Psoas muscle (tissue), 8 donors: ENCODE measurements around the gene HOXA11. TPM values are rescaled to one million over a fixed set of nuclear protein-coding genes. Genes with fewer than 3 reads are reported as not detected.

ENCODE experiments used
- ATAC-seq, 4 donors: fragments of 200-7000 bp; cut with Tn5 transposase; one replicate each; pipeline ENCODE4 v1.9.1; 2020; ENCODE audit warnings: moderate library complexity in 3 of 4, mild to moderate bottlenecking in 2 of 4
- DNase-seq, 2 donors: peaks; one replicate each; pipeline ENCODE4 v3.0.0-alpha.2; 2020
- H3K27ac ChIP-seq: fragments of 200-600 bp; one replicate; pipeline ENCODE4 v1.8.0; 2022
- H3K27me3 ChIP-seq, 3 donors: fragments of 200-600 bp in 1 of 3; one replicate each; pipeline versions ENCODE4 v1.6.1 to v1.8.0; 2013 to 2022; ENCODE audit warnings: low read length in 2 of 3, mild to moderate bottlenecking in 2 of 3, moderate library complexity in 1 of 3; ENCODE audit not compliant: insufficient read depth in 3 of 3
- H3K36me3 ChIP-seq, 2 donors: fragments of 200-600 bp in 1 of 2; one replicate each; pipeline versions ENCODE4 v1.6.1 to v1.8.0; 2013 to 2022; ENCODE audit warnings: low read depth in 1 of 2, mild to moderate bottlenecking in 1 of 2, moderate library complexity in 1 of 2; ENCODE audit not compliant: insufficient read depth in 1 of 2
- H3K4me1 ChIP-seq: fragments of 200-600 bp; one replicate; pipeline ENCODE4 v1.8.0; 2022
- H3K4me3 ChIP-seq: fragments of 200-600 bp; one replicate; pipeline ENCODE4 v1.8.0; 2022; ENCODE audit warnings: mild to moderate bottlenecking
- H3K9me3 ChIP-seq: fragments of 200-600 bp; one replicate; pipeline ENCODE4 v1.8.0; 2022
- CTCF ChIP-seq: fragments of 200-600 bp; IDR thresholded peaks from one replicate; pipeline ENCODE4 v1.8.0; 2022; ENCODE audit warnings: antibody characterized with exemption
- WGBS, 3 donors: extraction: QIAGEN DNeasy Blood & Tissue Kit; methylation state at CpG; one replicate each; pipeline versions ENCODE4 v1.1.6 to v1.1.7; 2013; 5-methylcytosine and 5-hydroxymethylcytosine counted together
- intact Hi-C, 2 donors: fragments of 100-400 bp; cut with DNase I; formaldehyde crosslinking; loops; one replicate each; pipeline versions ENCODE4 v1.11.0 to v1.14.2; 2022
- polyA plus RNA-seq, 3 donors: library from polyadenylated mRNA; stranded (reverse); fragments of 200-250 nt; gene quantifications; one replicate each; pipeline ENCODE4 v1.2.3, GENCODE V29; 2013
- total RNA-seq, 4 donors: library from RNA; stranded (reverse); fragmentation: NEBNext Ultra II Directional in 2 of 4; extraction: Animal tissue kit (Norgen Biotek cat#: 25700) in 2 of 4; gene quantifications; one replicate each; pipeline versions ENCODE4 v1.2.1 to v1.2.4, GENCODE V29; 2021 to 2023
- donor health status: healthy with polysubstance abuse.
- donor health status: DM: no; HTN: no; CAD: no; lungs with moderate emphysema.
- donor health status: Bipolar disorder and iron deficiency.
- donor health status: healthy.
- donor health status: DM: yes; HTN: yes; CAD: no.
- donor health status: DM: no; HTN: no; CAD: no.
- donor health status: DM: no; HTN: no; CAD: no.
- donor health status: DM: yes; HTN: yes; CAD: no.

Gene HOXA11
- total and polyA plus RNA-seq, 7 donors = 0.08 to 1.1 (median 0.57) TPM; not detected in 3

GRCh38 chr7:27151341-27151930, 33.6 kb downstream of the HOXA11 start:
- peaks cover 34% of the 10 kb centered on the region for H3K4me1 ChIP-seq
- no peaks in the 10 kb centered on the region for H3K36me3 ChIP-seq
- TF ChIP-seq CTCF = no peak
- intact Hi-C loops = loop anchor here in 1 of 2 donors (10.0 kb wide), 1 partner anchor 1267 kb away; no protein-coding TSS in a partner anchor
- 6 to 9% (median 6%) methylated on average over 26 to 27 of the region's 27 CpGs for WGBS, 3 donors
- H3K4me3 ChIP-seq = peak overlapping the region; percentile 75
- ATAC-seq (no peak), DNase-seq (no peak)
- peak overlapping the region; percentile 84 for H3K27ac ChIP-seq
- H3K9me3 ChIP-seq = no peaks in the 10 kb centered on the region
- H3K27me3 ChIP-seq = no peaks in the 10 kb centered on the region

GRCh38 chr7:27150568-27151340, 34.3 kb downstream of the HOXA11 start:
- H3K9me3 ChIP-seq = no peaks in the 10 kb centered on the region
- DNase-seq (peak; percentile 84 to 93), ATAC-seq (peak; percentile 73 to 81 (median 75))
- no peaks in the 10 kb centered on the region for H3K27me3 ChIP-seq
- H3K4me1 ChIP-seq = peaks cover 35% of the 10 kb centered on the region
- 0 to 1% (median 1%) methylated on average over 58 of the region's 58 CpGs for WGBS, 3 donors
- H3K4me3 ChIP-seq = peak overlapping the region; percentile 75
- peak; percentile 84 for TF ChIP-seq CTCF
- intact Hi-C loops = loop anchor here in 1 of 2 donors (10.0 kb wide), 1 partner anchor 1266 kb away; no protein-coding TSS in a partner anchor
- peaks cover 0 to 2% of the 10 kb centered on the region in 2 donors for H3K36me3 ChIP-seq
- H3K27ac ChIP-seq = peak overlapping the region; percentile 84

GRCh38 chr7:27149842-27150567, 35.0 kb downstream of the HOXA11 start:
- Histone ChIP-seq H3K4me3 (peak overlapping the region; percentile 75), H3K9me3 (no peaks in the 10 kb centered on the region), H3K4me1 (peaks cover 29% of the 10 kb centered on the region), H3K36me3 (peaks cover 0 to 9% of the 10 kb centered on the region in 2 donors), H3K27me3 (no peaks in the 10 kb centered on the region), H3K27ac (peak overlapping the region; percentile 84)
- 13 to 30% (median 17%) methylated on average over 13 of the region's 13 CpGs for WGBS, 3 donors
- ATAC-seq = peak; percentile 32 to 48 (median 35)
- no peak for DNase-seq
- TF ChIP-seq CTCF = no peak
- intact Hi-C loops = loop anchor here in 1 of 2 donors (10.0 kb wide), 2 partner anchors 755 to 1265 kb away; no protein-coding TSS in a partner anchor

DNA sequence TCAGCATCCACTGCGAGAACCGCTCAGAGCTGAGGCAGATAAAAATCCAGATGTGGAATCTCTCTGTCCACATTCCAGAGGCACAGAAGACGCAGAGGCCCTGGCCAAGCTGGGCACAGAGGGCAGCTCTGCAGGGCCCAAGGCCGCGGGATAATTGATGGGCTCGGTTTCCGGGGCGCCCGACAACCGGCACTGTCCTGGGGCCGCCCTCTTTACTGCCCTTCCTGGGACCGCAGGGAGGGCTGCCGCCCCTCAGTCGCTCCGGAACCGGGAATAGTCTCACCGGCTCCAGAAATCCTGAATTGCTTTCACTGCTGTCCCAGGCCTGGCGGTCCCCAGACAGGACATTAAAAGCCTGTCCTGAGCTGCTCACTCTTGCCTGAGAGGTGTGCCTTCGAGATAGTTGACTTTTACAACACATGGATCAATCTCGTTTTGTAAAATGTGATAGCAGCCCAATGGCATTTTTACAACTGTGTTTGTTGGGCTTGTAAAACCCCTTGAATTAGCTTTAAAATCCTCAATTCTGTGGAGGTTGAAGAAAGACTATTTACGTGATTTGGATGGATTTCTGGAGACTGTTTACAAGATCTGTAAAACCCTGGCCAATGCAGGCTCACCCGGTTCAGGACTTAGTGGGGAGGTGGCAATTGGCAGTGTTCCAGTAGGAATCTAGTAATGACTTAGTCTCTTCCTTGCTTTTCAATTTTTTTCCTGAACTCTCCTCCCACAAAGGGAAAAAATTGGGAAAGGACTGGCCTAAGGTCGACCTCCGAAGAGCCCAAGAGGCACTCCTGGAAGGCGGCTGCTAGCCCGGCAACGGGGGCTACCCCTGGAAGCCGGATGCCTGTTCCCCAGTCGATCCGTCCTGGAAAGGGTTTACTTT, 36.0 kb downstream of the HOXA11 start:
- DNase-seq (peak in 1 of 2 donors; percentile 59), ATAC-seq (no peak)
- H3K9me3 ChIP-seq = no peaks in the 10 kb centered on the region
- peak overlapping the region; percentile 84 for H3K27ac ChIP-seq
- WGBS, 3 donors = 7 to 18% (median 9%) methylated on average over 30 of the region's 30 CpGs
- peaks cover 0 to 19% of the 10 kb centered on the region in 2 donors for H3K36me3 ChIP-seq
- H3K4me1 ChIP-seq = peaks cover 29% of the 10 kb centered on the region
- no peak for TF ChIP-seq CTCF
- peak overlapping the region; percentile 75 for H3K4me3 ChIP-seq
- no peaks in the 10 kb centered on the region for H3K27me3 ChIP-seq
- intact Hi-C loops = loop anchor here in 1 of 2 donors (10.0 kb wide), 1 partner anchor 754 kb away; no protein-coding TSS in a partner anchor
